MM.1S (cell line): ENCODE results near the gene FKBP8.

ENCODE experiments used
- CTCF ChIP-seq: fragments of 300-600 bp; sonication (generic); IDR thresholded peaks from 2 replicates; pipeline ENCODE4 v1.5.1; 2016; ENCODE audit warnings: antibody characterized with exemption, low read length, mixed read lengths
- EZH2 ChIP-seq: fragments of 300-600 bp; sonication (generic); optimal IDR thresholded peaks from 2 replicates; pipeline ENCODE3; 2017; ENCODE audit warnings: low read depth, mild to moderate bottlenecking, antibody characterized with exemption, low read length, mixed read lengths

- TF ChIP-seq EZH2 (no peak), CTCF (no peak)
Observed at GRCh38 chr19:18566953-18567352, 23.6 kb upstream of the FKBP8 start.
